Glutamatergic neuron (in vitro differentiated cells): ENCODE measurements around the gene LAMTOR2. TPM values are rescaled to one million over a fixed set of nuclear protein-coding genes. Genes with fewer than 3 reads are reported as not detected.

Experiments
- DNase-seq: peaks from one replicate; pipeline ENCODE4 v3.0.0; 2022
- H3K27ac Mint-ChIP-seq: one replicate; pipeline ENCODE4 v1.8.0; 2020; ENCODE audit warnings: mild to moderate bottlenecking, mixed read lengths, inconsistent platforms; ENCODE audit not compliant: unreplicated experiment
- H3K27me3 Mint-ChIP-seq: one replicate; pipeline ENCODE4 v1.8.0; 2020; ENCODE audit warnings: mild to moderate bottlenecking, moderate library complexity, mixed read lengths, inconsistent platforms; ENCODE audit not compliant: unreplicated experiment
- H3K36me3 Mint-ChIP-seq: one replicate; pipeline ENCODE4 v1.8.0; 2020; ENCODE audit warnings: mild to moderate bottlenecking, mixed read lengths, inconsistent platforms; ENCODE audit not compliant: unreplicated experiment
- H3K4me1 Mint-ChIP-seq: one replicate; pipeline ENCODE4 v1.8.0; 2020; ENCODE audit warnings: mild to moderate bottlenecking, low read depth, mixed read lengths, inconsistent platforms; ENCODE audit not compliant: unreplicated experiment
- H3K4me3 Mint-ChIP-seq: one replicate; pipeline ENCODE4 v1.8.0; 2020; ENCODE audit warnings: mild to moderate bottlenecking, mixed read lengths, inconsistent platforms; ENCODE audit not compliant: unreplicated experiment
- H3K9me3 Mint-ChIP-seq: one replicate; pipeline ENCODE4 v1.8.0; 2020; ENCODE audit warnings: mild to moderate bottlenecking, moderate library complexity, mixed read lengths, inconsistent platforms; ENCODE audit not compliant: unreplicated experiment
- CTCF ChIP-seq: fragments of 200-600 bp; sonication (generic); IDR thresholded peaks from one replicate; pipeline ENCODE4 v1.5.0; 2021; ENCODE audit not compliant: partially characterized antibody, unreplicated experiment
- total RNA-seq: library from RNA; stranded (reverse); fragmentation: NEBNext Ultra II Directional; extraction: Animal tissue kit (Norgen Biotek cat#: 25700); gene quantifications from one replicate; pipeline ENCODE4 v1.2.1, GENCODE V29; 2021; ENCODE audit not compliant: unreplicated experiment

The LAMTOR2 gene
- total RNA-seq, 1 donor from 2014 or later = 47.0 TPM

DNA sequence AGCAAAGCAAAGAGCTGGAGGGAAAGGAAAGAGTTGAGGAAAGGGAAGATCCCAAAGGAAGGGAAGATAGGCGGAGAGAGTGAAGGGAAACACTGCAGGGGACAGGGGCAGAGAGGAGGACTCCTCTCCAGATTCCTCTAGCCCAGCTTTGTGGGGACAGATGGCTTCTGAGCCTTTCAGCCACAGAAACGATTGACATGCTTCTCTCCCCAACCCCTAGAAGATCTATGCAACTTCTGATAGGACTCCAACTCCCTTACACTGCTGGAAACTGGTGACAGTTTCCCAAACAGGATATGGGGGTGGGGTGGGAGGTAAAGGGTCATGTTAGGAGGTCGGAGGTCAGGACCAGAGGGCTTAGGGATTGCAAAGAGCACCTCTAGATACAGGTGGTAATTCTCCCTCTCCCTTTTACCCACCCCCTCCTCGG is 21.2 kb downstream of the LAMTOR2 start:
- Mint-ChIP-seq H3K4me3 (peak overlapping the region; percentile 72), H3K27me3 (peaks cover 21% of the 10 kb centered on the region), H3K27ac (peak overlapping the region; percentile 44), H3K9me3 (peaks cover 37% of the 10 kb centered on the region), H3K4me1 (peaks cover 56% of the 10 kb centered on the region), H3K36me3 (no peaks in the 10 kb centered on the region)
- no peak for TF ChIP-seq CTCF
- DNase-seq = no peak

DNA sequence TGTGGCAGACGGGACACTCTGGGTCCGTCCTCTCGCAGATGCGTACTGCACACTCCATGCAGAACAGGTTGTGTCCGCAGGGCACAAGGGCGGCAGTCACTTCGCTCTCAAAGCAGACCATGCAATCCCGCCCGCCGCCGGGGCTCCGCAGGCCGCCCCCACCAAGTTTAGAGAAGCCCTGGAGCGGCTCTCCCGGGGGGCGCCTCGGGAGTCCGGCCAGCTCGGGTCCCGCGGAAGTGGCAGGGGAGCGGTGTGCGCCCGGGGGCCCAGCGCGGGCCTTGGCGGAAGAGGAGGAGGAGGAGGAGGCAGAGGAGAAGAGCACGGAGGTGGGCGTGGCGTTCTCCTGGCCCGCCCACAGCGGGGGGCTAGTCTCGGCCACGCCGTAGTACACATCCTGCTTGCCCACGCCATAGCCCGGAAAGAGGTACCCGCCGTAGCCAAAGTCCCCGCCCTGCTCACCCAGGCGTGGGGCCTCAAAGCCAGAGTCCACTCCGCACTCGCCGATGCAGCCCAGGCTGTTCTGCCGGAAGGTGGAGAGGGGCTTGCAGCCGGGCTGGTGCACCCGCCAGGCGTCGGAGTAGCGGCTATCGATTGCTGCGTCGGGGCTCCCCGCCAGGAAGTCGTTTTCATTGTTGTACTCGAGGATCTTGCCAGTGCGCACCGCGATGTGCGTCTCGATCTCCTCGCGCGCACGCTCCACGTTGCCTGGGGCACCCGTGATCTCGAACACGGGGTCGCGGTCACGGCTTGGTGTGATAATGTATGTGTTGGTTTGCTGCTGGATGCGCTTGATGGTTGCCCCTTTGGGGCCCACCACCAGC is 22.2 kb downstream of the LAMTOR2 start:
- no peaks in the 10 kb centered on the region for H3K36me3 Mint-ChIP-seq
- peak overlapping the region; percentile 89 for H3K4me3 Mint-ChIP-seq
- peaks cover 34% of the 10 kb centered on the region for H3K9me3 Mint-ChIP-seq
- TF ChIP-seq CTCF = no peak
- H3K27me3 Mint-ChIP-seq = peaks cover 24% of the 10 kb centered on the region
- DNase-seq = peak; percentile 38
- H3K4me1 Mint-ChIP-seq = peaks cover 56% of the 10 kb centered on the region
- peak overlapping the region; percentile 74 for H3K27ac Mint-ChIP-seq

GRCh38 chr1:156077430-156077760 is 22.8 kb downstream of the LAMTOR2 start:
- DNase-seq = no peak
- peak overlapping the region; percentile 74 for H3K27ac Mint-ChIP-seq
- H3K36me3 Mint-ChIP-seq = no peaks in the 10 kb centered on the region
- H3K27me3 Mint-ChIP-seq = peaks cover 24% of the 10 kb centered on the region
- peaks cover 34% of the 10 kb centered on the region for H3K9me3 Mint-ChIP-seq
- H3K4me1 Mint-ChIP-seq = peaks cover 56% of the 10 kb centered on the region
- no peak for TF ChIP-seq CTCF
- H3K4me3 Mint-ChIP-seq = peak overlapping the region; percentile 89

DNA sequence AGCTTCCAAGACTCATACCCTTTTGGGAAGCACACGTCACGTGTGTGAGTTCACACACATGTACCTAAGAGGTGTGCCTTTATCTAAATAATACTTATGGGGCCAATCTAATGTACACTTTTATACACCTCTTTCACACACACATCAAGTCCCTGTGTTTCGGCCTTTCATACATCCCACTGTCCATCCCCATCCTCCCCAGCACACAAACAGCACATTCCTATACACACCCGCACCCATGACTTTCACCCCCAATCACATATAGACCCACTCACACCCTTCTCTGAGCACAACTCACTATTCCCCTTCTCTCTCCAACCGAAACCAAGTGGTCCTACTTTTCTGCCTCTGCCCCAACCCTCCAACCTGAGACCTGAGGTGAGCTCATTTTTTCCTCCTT is 24.1 kb downstream of the LAMTOR2 start:
- peaks cover 46% of the 10 kb centered on the region for H3K4me1 Mint-ChIP-seq
- peaks cover 24% of the 10 kb centered on the region for H3K27me3 Mint-ChIP-seq
- no peak for DNase-seq
- TF ChIP-seq CTCF = no peak
- H3K27ac Mint-ChIP-seq = peak overlapping the region; percentile 74
- no peaks in the 10 kb centered on the region for H3K36me3 Mint-ChIP-seq
- peak overlapping the region; percentile 89 for H3K4me3 Mint-ChIP-seq
- H3K9me3 Mint-ChIP-seq = peaks cover 34% of the 10 kb centered on the region

- peak overlapping the region; percentile 92 for H3K27ac Mint-ChIP-seq
- peaks cover 26% of the 10 kb centered on the region for H3K27me3 Mint-ChIP-seq
- H3K4me3 Mint-ChIP-seq = peak overlapping the region; percentile 89
- TF ChIP-seq CTCF = no peak
- DNase-seq = no peak
- H3K36me3 Mint-ChIP-seq = no peaks in the 10 kb centered on the region
- peaks cover 39% of the 10 kb centered on the region for H3K4me1 Mint-ChIP-seq
- H3K9me3 Mint-ChIP-seq = peaks cover 39% of the 10 kb centered on the region
Measured at GRCh38 chr1:156079762-156080161, 25.2 kb downstream of the LAMTOR2 start.
